ENCODE measurements around the gene FEZ2.

Gene FEZ2

GRCh38 chr2:36597532-36598377, at the start of gene FEZ2:
FEZ2 (minus strand) TSS chr2:36598168; CDS start chr2:36598142, 26 bp downstream.
- no peak for TF ChIP-seq CTCF (IDR thresholded peaks at IDR 0.05; ENCODE audit: borderline replicate concordance, insufficient read depth, low read depth, low read length)
- peak within 1 kb of the TSS; percentile 66 for H3K4me3 ChIP-seq (ENCODE audit: low read depth, low read length)

- no peak overlapping the region for H3K4me3 ChIP-seq (ENCODE audit: low read depth, low read length)
- no peak for TF ChIP-seq CTCF (IDR thresholded peaks at IDR 0.05; ENCODE audit: borderline replicate concordance, insufficient read depth, low read depth, low read length)
These were observed 37.1 kb upstream of the FEZ2 start for GRCh38 chr2:36634981-36635597.

- TF ChIP-seq CTCF (IDR thresholded peaks at IDR 0.05; ENCODE audit: borderline replicate concordance, insufficient read depth, low read depth, low read length): no peak
- H3K4me3 ChIP-seq (ENCODE audit: low read depth, low read length): no peak overlapping the region
These were observed 35.6 kb upstream of the FEZ2 start for GRCh38 chr2:36633470-36634092.

- no peak for TF ChIP-seq CTCF (IDR thresholded peaks at IDR 0.05; ENCODE audit: borderline replicate concordance, insufficient read depth, low read depth, low read length)
These were observed 28.8 kb upstream of the FEZ2 start for GRCh38 chr2:36626756-36627155.

GRCh38 chr2:36626071-36626470, 28.1 kb upstream of the FEZ2 start:
- TF ChIP-seq CTCF (IDR thresholded peaks at IDR 0.05; ENCODE audit: borderline replicate concordance, insufficient read depth, low read depth, low read length): no peak
- no peak overlapping the region for H3K4me3 ChIP-seq (ENCODE audit: low read depth, low read length)

More at GRCh38 chr2:36626756-36627155, 28.8 kb upstream of the FEZ2 start:
- no peak overlapping the region for H3K4me3 ChIP-seq (ENCODE audit: low read depth, low read length)

- no peak for TF ChIP-seq CTCF (IDR thresholded peaks at IDR 0.05; ENCODE audit: borderline replicate concordance, insufficient read depth, low read depth, low read length)
- no peak overlapping the region for H3K4me3 ChIP-seq (ENCODE audit: low read depth, low read length)
These were observed 27.3 kb upstream of the FEZ2 start for GRCh38 chr2:36625304-36625703.
